IMR-90 (cell line): Measurements from ENCODE around the gene FAM83C. TPM values are rescaled to one million over a fixed set of nuclear protein-coding genes. Genes with fewer than 3 reads are reported as not detected.
A peak's percentile ranks its signal among the peaks of the same experiment; 100 is the strongest.

Source experiments
- ATAC-seq: fragments of 200-7000 bp; cut with Tn5 transposase; 2 replicates; pipeline ENCODE4 v1.9.1; 2020; ENCODE audit warnings: low read depth, mild to moderate bottlenecking, moderate library complexity
- BruUV-seq: library from RNA; stranded (reverse); fragments of 400-500 nt; replicated peaks from 2 replicates; lab custom pipeline; 2021; lab: Mats Ljungman, UMichigan
- CTCF ChIA-PET: fragments of 300-600 bp; formaldehyde crosslinking; extraction: SDS; loops from one replicate; lab custom pipeline; 2021; ENCODE audit warnings: antibody characterized with exemption; lab: Yijun Ruan, JAX
- POLR2A ChIA-PET: fragments of 300-600 bp; sonication (Branson Sonifier 250); formaldehyde crosslinking; loops from one replicate; lab custom pipeline; 2022; ENCODE audit warnings: antibody characterized with exemption; ENCODE audit not compliant: unreplicated experiment; lab: Charles Lee
- DNase-seq: peaks from one replicate; pipeline ENCODE4 v3.0.0; 2013
- H2AFZ ChIP-seq: replicated peaks from 2 replicates; pipeline ENCODE3; 2013; ENCODE audit warnings: low read length, mild to moderate bottlenecking; ENCODE audit not compliant: poor library complexity
- H2AK5ac ChIP-seq: 2 replicates; pipeline ENCODE4 v1.6.1; 2013; ENCODE audit warnings: low read depth, low read length, inconsistent platforms
- H2AK9ac ChIP-seq: replicated peaks from 2 replicates; pipeline ENCODE3; 2013; ENCODE audit warnings: mild to moderate bottlenecking, low read depth, low read length, moderate library complexity; ENCODE audit not compliant: poor library complexity
- H2BK120ac ChIP-seq: 2 replicates; pipeline ENCODE4 v1.6.1; 2013; ENCODE audit warnings: low read depth, low read length, inconsistent platforms
- H2BK15ac ChIP-seq: 3 replicates; pipeline ENCODE4 v1.6.1; 2013; ENCODE audit warnings: low read depth, low read length, inconsistent platforms
- H2BK20ac ChIP-seq: 2 replicates; pipeline ENCODE4 v1.6.1; 2013; ENCODE audit warnings: low read depth, mild to moderate bottlenecking, inconsistent platforms, low read length, moderate library complexity
- H2BK5ac ChIP-seq: 2 replicates; pipeline ENCODE4 v1.6.1; 2013; ENCODE audit warnings: mild to moderate bottlenecking, low read depth, low read length, inconsistent platforms; ENCODE audit not compliant: poor library complexity, severe bottlenecking
- H3K14ac ChIP-seq: replicated peaks from 2 replicates; pipeline ENCODE4 v1.6.1; 2013; ENCODE audit warnings: low read depth, low read length, inconsistent platforms
- H3K18ac ChIP-seq: 2 replicates; pipeline ENCODE4 v1.6.1; 2013; ENCODE audit warnings: low read depth, low read length, control low read depth
- H3K23ac ChIP-seq: 2 replicates; pipeline ENCODE4 v1.6.1; 2013; ENCODE audit warnings: low read depth, low read length, inconsistent platforms
- H3K27ac ChIP-seq: 2 replicates; pipeline ENCODE4 v1.5.1; 2013; ENCODE audit warnings: mild to moderate bottlenecking, control low read depth, low read length; ENCODE audit not compliant: insufficient read depth
- H3K27me3 ChIP-seq: 2 replicates; pipeline ENCODE4 v1.6.1; 2013; ENCODE audit warnings: low read length; ENCODE audit not compliant: control insufficient read depth, insufficient read depth
- H3K36me3 ChIP-seq: 2 replicates; pipeline ENCODE4 v1.6.1; 2013; ENCODE audit warnings: low read length, mixed read lengths; ENCODE audit not compliant: control insufficient read depth, insufficient read depth
- H3K4ac ChIP-seq: 2 replicates; pipeline ENCODE4 v1.6.1; 2013; ENCODE audit warnings: low read depth, low read length, inconsistent platforms
- H3K4me1 ChIP-seq: 2 replicates; pipeline ENCODE4 v1.6.1; 2013; ENCODE audit warnings: low read length, mixed read lengths; ENCODE audit not compliant: control insufficient read depth, insufficient read depth
- H3K4me2 ChIP-seq: 2 replicates; pipeline ENCODE4 v1.6.1; 2013; ENCODE audit warnings: low read depth, mild to moderate bottlenecking, control low read depth, low read length, moderate library complexity
- H3K4me3 ChIP-seq: 2 replicates; pipeline ENCODE4 v1.5.1; 2013; ENCODE audit warnings: low read depth, mild to moderate bottlenecking, control low read depth, low read length, moderate library complexity; ENCODE audit not compliant: insufficient read depth
- H3K56ac ChIP-seq: 2 replicates; pipeline ENCODE4 v1.6.1; 2013; ENCODE audit warnings: low read length, inconsistent platforms; ENCODE audit not compliant: insufficient read depth; ENCODE audit errors: extremely low read depth
- H3K79me1 ChIP-seq, 2 experiments: 2 replicates each; pipeline ENCODE4 v1.6.1; 2013; ENCODE audit warnings: low read length in 2 of 2, inconsistent platforms in 1 of 2, low read depth in 1 of 2
- H3K9ac ChIP-seq: 2 replicates; pipeline ENCODE4 v1.6.1; 2013; ENCODE audit warnings: low read depth, low read length, control low read depth
- H3K9me1 ChIP-seq: 2 replicates; pipeline ENCODE4 v1.6.1; 2013; ENCODE audit warnings: low read length, inconsistent platforms; ENCODE audit not compliant: insufficient read depth
- H3K9me3 ChIP-seq: 2 replicates; pipeline ENCODE4 v1.6.1; 2013; ENCODE audit warnings: low read length; ENCODE audit not compliant: control insufficient read depth, insufficient read depth
- H4K20me1 ChIP-seq: 2 replicates; pipeline ENCODE4 v1.6.1; 2013; ENCODE audit warnings: low read length, inconsistent platforms; ENCODE audit not compliant: insufficient read depth
- H4K5ac ChIP-seq: 2 replicates; pipeline ENCODE4 v1.6.1; 2013; ENCODE audit warnings: mild to moderate bottlenecking, low read depth, low read length, control low read depth
- H4K8ac ChIP-seq, 2 experiments: 2 replicates each; pipeline ENCODE4 v1.6.1; 2013; ENCODE audit warnings: low read depth in 2 of 2, low read length in 2 of 2, control low read depth in 1 of 2, inconsistent platforms in 1 of 2
- H4K91ac ChIP-seq: 2 replicates; pipeline ENCODE4 v1.6.1; 2013; ENCODE audit warnings: low read depth, low read length, inconsistent platforms; ENCODE audit not compliant: insufficient read depth
- CHD1 ChIP-seq: IDR thresholded peaks from 2 replicates; pipeline ENCODE4 v1.6.1; 2012; ENCODE audit warnings: low read depth, low read length, improper control_type of control experiment
- ELK1 ChIP-seq: fragments of 150-350 bp; IDR thresholded peaks from 2 replicates; pipeline ENCODE4 v1.6.1; 2016; ENCODE audit warnings: low read depth, mild to moderate bottlenecking, low read length, moderate library complexity, borderline replicate concordance
- NFE2L2 ChIP-seq: fragments of 150-350 bp; IDR thresholded peaks from 2 replicates; pipeline ENCODE4 v1.6.1; 2016; ENCODE audit warnings: low read depth, mild to moderate bottlenecking, low read length
- RCOR1 ChIP-seq: IDR thresholded peaks from 2 replicates; pipeline ENCODE4 v1.6.1; 2012; ENCODE audit warnings: mild to moderate bottlenecking, low read length, improper control_type of control experiment; ENCODE audit not compliant: insufficient replicate concordance
- SMC3 ChIP-seq: fragments of 150-350 bp; IDR thresholded peaks from 2 replicates; pipeline ENCODE4 v1.6.1; 2016; ENCODE audit warnings: low read depth, mild to moderate bottlenecking, antibody characterized with exemption, low read length, moderate library complexity
- WGBS, 2 experiments: methylation state at CpG; one replicate each; pipeline versions ENCODE4 v1.1.5 to v1.1.7; 2013; ENCODE audit warnings: missing lambda C conversion rate in 2 of 2; ENCODE audit not compliant: insufficient read length in 1 of 2; ENCODE audit errors: extremely low coverage in 2 of 2; 5-methylcytosine and 5-hydroxymethylcytosine counted together
- dilution Hi-C: fragments of 300-500 bp; cut with HindIII; formaldehyde crosslinking; loops from one replicate; pipeline ENCODE4 v1.14.3; 2018; ENCODE audit warnings: low sequenced_read_pairs; ENCODE audit not compliant: unreplicated experiment
- in situ Hi-C: fragments of 300-500 bp; cut with MboI; formaldehyde crosslinking; loops from 3 replicates; pipeline ENCODE4 v1.14.3; 2019; ENCODE audit warnings: low sequenced_read_pairs, inconsistent platforms, mixed read lengths
- intact Hi-C: fragments of 100-400 bp; cut with micrococcal nuclease; formaldehyde crosslinking; loops from 2 replicates; pipeline ENCODE4 v1.10.0; 2022
- polyA plus RNA-seq, 3 experiments: library from polyadenylated mRNA; depleted of rRNA; stranded (reverse); fragments of >200 nt; gene quantifications; 2 replicates each; pipeline ENCODE4 v1.2.3, GENCODE V29; 2012; ENCODE audit warnings: low replicate concordance in 1 of 3
- total RNA-seq: library from RNA; depleted of rRNA; stranded (reverse); fragments of >200 nt; gene quantifications from 2 replicates; pipeline ENCODE4 v1.2.3, GENCODE V29; 2012

FAM83C gene
- total and polyA plus RNA-seq, 2 of the 4 experiments (the other 2 are of a cell fraction), result 0.02 TPM; not detected in 1

DNA sequence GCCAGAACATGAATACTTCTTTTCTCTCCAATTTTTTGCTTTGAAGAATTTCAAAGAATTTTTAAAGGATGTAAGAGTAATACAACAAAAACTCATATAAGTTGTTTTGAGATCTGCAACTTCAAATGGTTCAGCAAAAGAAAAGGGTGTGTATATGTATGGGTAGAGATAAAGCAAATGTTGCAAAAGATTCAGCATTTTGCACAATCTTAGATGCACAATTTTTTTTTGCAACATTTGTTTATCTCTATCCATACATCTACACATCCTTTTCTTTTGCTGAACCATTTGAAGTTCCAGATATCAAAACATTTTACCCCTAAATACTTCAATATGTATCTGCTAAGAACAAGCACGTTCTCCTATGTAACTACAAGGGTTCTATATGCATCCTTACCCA, 47.4 kb upstream of the FAM83C start:
- Histone ChIP-seq H3K9ac (no peak overlapping the region), H3K18ac (no peak overlapping the region; the same call in 1 of the 2 replicates), H3K4me3 (no peak overlapping the region), H2AK9ac (no peak overlapping the region), H3K27ac (no peak overlapping the region), H4K20me1 (no peaks in the 10 kb centered on the region), H3K27me3 (no peaks in the 10 kb centered on the region), H3K4ac (peak overlapping the region; percentile 76; the same call in 1 of the 2 replicates), H4K8ac (peak overlapping the region in 1 of 2 experiments; percentile 69; a peak in 1 of 4 replicates), H3K36me3 (0 out of 2 replicates have a peak, but pooled peaks cover 2% of the 10 kb centered on the region), H4K91ac (peak overlapping the region; percentile 59; the same call in 1 of the 2 replicates), H2AFZ (no peak overlapping the region), H2AK5ac (no peak overlapping the region), H3K56ac (no peak overlapping the region), H4K5ac (no peak overlapping the region), H2BK120ac (peak overlapping the region; percentile 83; the same call in 1 of the 2 replicates), H3K79me1 (peaks cover 2 to 36% of the 10 kb centered on the region in 2 experiments; a peak in 3 of 4 replicates), H3K4me1 (peaks cover 32% of the 10 kb centered on the region), H2BK20ac (peak overlapping the region; percentile 64; the same call in 1 of the 2 replicates), H3K4me2 (no peak overlapping the region), H2BK5ac (peak overlapping the region; percentile 83), H3K23ac (0 out of 2 replicates have a peak overlapping the region, but pooled peaks have one; percentile 11), H3K14ac (peak overlapping the region; percentile 42; the same call in 1 of the 2 replicates), H2BK15ac (peak overlapping the region; percentile 93; the same call in 1 of the 3 replicates), H3K9me3 (no peaks in the 10 kb centered on the region), H3K9me1 (peaks cover 23% of the 10 kb centered on the region)
- in situ Hi-C loops, result no loop called here
- DNase-seq (no peak), ATAC-seq (no peak)
- POLR2A ChIA-PET, result no interaction called here
- dilution Hi-C loops, result no loop called here
- CTCF ChIA-PET, result interaction anchor here (1.0 kb wide), 1 partner anchor 33 kb away, joined by 3 read pairs; no protein-coding TSS in a partner anchor
- TF ChIP-seq CHD1 (no peak), SMC3 (no peak), ELK1 (no peak), RCOR1 (no peak), NFE2L2 (no peak)
- intact Hi-C loops, result loop anchor here (2.0 kb wide), 1 partner anchor 33 kb away; no protein-coding TSS in a partner anchor
- WGBS, 2 experiments, result no CpG with 5 or more reads among the region's 1 CpG
- no TSS peak for BruUV-seq
